HG03280 (cell line): ENCODE data around the gene SIGLEC12.

Experiments
- ATAC-seq: cut with Tn5 transposase; IDR thresholded peaks from one replicate; pipeline ENCODE4 v1.9.1; 2021; ENCODE audit warnings: mild to moderate bottlenecking, moderate library complexity; ENCODE audit not compliant: unreplicated experiment

Gene SIGLEC12

GRCh38 chr19:51501594-51502263 lies at the start of gene SIGLEC12:
Gene SIGLEC12, minus strand, starts transcription at chr19:51501800. Its CDS starts 67 bp downstream, at chr19:51501733.
- ATAC-seq, result no peak

DNA sequence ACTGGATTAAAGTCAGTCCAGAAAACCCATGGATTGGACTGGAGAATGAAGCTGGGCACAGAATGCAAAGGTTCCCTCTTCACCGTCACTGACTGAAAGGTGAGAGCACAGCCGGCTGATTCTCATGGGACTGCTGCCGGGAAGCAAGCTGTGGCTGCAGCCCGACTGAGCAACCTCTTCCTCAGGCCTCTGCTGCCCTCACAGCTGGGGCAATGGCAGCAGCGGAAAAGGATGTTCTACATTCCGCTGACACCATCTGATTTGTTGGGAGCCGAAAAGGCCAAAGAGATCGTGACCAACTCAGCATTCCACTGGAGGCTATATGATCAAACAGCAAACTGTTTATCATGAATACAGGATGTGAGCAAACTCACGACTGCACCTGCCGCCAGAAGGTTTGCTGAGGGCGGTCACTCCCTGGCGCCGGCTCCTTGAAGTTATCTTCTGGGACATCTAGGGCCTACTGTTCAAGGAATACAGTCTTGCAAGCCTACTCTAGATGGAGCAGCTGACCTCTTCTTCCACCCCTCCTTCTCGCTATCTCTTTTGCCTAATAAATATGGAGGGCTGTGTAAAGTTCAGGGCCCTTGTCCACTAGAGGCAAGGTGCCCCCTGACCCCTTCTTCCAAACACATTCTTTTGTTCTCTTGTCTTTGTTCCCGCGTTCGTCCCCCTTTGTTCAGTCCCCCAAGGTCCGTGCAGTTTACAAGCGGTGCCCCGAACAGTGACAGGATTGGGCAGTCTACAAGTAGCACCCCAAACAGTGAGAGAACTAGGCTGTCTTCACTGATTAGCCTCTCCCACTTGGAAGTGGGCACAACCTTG lies 49.5 kb upstream of the SIGLEC12 start:
- ATAC-seq, result no peak

GRCh38 chr19:51549533-51550324 lies 48.1 kb upstream of the SIGLEC12 start:
- no peak for ATAC-seq

DNA sequence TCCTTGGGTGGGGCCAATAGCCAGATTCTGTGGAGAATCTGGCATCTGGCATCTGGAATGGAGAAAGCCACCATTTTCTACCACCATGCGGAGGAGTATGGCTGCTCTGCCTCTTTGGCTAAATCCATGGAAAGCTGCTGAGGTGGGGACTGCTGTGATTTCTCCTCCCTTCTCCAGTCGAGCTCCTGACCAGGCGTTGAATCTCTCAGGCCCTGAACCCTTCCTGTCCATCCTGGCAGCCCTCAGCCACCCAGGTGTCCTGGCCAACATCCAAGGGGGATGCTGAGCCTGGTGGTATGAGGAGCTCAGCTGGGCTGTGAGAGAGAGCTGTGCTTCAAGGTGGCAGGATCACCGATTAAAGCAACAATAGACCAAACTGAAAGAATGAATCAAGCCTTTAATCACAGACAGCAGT lies 47.3 kb upstream of the SIGLEC12 start:
- ATAC-seq, result no peak

GRCh38 chr19:51548213-51548651 lies 46.6 kb upstream of the SIGLEC12 start:
- no peak for ATAC-seq

- ATAC-seq, result no peak
Observed at GRCh38 chr19:51547397-51548212, 46.0 kb upstream of the SIGLEC12 start.

GRCh38 chr19:51546650-51547396 lies 45.2 kb upstream of the SIGLEC12 start:
- ATAC-seq, result no peak

DNA sequence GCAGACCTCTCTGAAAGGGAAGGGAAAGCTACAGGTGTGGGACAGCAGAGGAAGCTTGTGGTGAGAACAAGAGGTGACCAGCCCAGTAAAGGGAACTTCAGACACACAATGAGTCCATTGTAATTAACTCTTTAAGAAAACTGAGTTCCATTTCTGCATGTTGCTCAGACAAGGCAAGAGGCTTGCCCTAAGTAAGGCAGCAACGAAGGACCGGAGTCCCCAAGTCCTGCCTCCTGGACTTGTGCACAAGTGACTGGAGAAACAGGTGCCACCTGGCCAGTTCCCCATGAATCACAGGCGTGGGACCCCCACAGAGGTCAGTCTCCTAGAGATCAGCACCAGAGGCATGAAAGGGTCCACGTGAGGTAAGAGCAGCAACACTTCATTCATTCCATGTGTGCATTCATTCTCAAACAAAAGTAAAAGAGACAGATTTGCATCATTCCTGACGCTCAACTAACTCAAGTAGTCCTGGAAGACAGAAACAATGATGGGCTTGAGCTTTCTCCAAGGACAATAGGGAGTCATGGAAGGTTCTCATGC lies 44.6 kb upstream of the SIGLEC12 start:
- no peak for ATAC-seq

DNA sequence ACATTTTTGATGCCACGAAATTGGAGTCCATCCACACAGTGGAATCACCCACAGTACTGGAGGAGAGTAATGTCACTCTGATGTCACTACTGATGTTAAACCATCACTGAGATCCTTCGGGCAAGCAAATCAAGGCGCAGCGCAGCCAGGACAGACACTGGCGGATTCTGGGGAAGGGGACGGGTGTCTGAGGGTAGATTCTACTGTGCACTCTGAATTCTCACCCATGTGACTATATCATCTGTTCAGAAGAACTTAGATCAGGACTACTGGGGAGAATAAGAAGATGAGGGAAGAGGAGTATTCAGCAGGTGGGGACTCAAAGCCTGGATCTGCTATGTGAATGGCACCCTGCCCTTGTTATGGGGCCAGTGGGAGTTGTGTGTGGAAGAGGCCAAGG lies 42.4 kb upstream of the SIGLEC12 start:
- ATAC-seq, result no peak

DNA sequence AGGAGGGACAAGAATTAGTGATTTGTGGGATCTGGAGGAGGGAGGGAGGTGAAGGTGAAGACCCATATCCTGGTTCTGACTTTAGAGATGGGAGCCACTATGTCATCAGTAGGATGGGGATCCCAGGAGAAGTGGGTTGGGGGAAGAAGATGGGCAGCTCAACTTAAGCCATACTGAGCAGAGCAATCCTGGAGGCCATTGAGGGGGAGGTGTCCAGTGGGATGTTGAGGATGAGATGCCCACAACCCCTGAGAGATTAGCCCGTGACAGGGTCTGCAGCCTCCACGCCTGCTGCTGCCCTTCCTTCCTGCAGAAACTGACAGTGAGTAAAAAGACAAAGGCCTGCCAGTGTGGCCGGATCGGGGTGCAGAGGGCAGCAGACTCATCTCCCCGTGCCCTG lies 41.1 kb upstream of the SIGLEC12 start:
- ATAC-seq, result no peak

- no peak for ATAC-seq
Observed at GRCh38 chr19:51541458-51542357, 40.1 kb upstream of the SIGLEC12 start.

DNA sequence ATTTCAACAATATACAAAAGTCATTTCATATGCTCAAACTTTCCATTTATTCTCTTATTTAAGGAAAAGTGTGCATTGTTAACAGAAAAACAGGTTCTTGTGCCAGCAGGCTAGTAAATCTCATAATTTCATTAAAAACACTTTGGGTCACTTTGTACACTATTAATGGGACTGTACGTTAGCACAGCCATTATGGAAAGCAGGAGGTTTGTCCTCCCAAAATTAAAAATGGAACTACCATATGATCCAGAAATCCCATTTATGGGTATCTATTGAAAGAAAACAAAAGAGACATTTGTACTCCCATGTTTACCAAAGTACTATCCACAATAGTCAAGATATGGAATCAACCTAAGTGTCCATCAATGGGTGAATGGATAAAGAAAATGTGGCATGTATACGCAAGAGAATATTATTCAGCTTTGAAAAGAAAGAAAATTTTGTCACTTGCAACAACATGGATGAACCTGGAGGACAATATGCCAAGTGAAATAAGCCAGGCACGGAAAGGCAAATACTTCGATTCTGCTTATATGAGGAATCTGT lies 38.3 kb upstream of the SIGLEC12 start:
- ATAC-seq, result no peak

DNA sequence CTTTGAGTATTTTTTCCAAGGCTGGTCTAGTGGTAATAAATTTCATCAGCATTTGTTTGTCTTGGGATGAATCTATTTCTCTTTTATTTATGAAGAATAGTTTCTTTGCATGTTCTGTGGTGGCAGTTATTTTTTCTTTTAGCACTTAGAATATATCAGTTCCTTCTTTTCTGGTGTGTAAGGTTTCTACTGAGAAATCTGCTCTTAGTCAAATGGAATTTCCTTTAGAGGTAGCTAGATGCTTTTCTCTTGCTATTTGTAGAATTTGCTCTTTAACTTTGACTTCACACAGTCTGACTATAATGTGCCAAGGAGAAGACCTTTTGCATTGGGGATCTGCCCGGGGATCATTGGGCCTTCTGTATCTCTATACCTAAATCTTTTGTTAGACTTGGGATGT lies 33.9 kb upstream of the SIGLEC12 start:
- ATAC-seq, result no peak

DNA sequence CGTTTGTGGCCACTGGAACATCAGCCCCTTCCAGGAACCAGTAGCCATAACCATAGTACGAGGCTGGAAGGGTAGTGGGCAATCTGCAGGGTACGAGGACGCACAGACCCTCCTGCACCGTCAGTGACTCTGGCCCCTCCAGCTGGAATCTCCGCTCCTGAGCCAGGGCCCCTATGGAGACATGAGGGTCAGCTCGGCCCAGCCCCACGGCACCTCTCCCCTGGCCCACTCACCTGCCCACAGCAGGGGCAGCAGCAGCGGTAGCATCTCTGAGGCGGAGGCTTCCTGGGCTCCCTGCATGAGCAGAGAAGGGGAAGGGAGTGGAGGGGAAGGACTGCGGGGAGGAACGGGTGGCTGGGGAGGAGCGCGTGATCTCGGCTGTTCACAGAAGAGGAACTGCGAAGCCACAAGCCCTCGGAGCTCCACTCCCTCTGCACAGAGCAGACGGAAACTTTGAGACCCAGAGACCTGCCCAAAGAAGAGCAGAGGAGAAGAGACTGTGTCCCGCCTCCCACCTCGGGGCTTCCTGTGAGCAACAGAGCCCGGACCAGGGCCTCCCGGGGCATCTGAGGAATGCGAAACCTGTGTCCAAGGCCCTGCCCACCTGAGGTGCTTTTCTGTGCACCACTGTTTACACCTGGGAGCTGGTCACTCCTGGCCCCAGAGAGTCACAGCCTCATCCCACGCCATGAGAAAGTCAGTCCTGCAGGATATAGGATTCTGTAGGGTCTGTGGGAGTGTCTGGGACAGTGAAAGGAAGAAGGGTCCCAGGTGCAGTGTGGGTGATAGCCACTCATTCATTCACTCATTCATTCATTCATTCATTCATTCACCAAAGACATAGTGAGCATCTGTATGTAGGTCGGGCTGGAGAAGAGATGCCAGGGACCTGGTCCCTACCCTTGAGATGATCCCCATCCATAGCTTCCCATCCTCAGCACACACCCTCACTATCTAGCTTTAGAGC lies 30.0 kb upstream of the SIGLEC12 start, which contains the start of gene SIGLEC6:
Gene SIGLEC6 (minus strand): TSS at position 322 of the 967 bp plus-strand sequence. CDS start 22 bp downstream, at position 300.
- no peak for ATAC-seq

DNA sequence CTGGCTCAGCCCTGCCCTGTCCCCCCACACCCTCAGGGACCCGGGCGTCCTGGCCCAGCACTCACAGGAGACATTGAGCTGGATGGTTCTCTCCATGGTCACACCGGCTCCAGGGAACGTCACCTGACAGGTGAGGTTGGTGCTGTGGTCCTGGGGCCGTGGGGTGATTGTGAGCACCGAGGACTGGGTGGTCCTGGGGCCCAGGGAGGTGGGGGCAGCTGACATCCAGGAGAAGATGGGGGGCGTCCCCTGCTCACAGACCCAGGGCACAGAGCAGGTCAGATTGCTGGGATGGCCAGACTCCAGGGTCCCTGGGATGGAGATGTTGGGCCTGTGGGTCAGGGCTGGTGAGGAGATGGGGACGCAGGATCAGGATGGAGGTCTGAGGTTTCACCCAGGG lies 29.0 kb upstream of the SIGLEC12 start:
- no peak for ATAC-seq

DNA sequence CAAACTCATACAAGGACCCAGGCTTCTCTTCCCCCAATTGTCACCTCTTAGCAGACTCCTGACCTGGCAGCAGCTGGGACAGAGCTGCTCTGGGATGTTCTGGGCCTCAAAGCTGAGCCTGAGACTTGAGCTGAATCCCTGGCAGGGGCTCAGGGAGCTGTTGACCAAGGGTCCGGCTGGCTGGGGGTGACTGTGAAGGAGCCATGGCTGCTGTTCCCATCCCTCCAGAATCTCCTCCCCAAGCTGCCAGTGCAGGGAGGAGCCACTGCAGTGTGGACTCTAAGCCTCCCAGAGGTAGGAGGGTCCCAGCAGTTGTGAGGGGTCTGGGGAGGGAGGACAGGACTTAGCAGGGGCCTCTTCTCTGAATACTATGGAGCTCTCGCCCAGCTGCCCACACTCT lies 27.7 kb upstream of the SIGLEC12 start:
- no peak for ATAC-seq

DNA sequence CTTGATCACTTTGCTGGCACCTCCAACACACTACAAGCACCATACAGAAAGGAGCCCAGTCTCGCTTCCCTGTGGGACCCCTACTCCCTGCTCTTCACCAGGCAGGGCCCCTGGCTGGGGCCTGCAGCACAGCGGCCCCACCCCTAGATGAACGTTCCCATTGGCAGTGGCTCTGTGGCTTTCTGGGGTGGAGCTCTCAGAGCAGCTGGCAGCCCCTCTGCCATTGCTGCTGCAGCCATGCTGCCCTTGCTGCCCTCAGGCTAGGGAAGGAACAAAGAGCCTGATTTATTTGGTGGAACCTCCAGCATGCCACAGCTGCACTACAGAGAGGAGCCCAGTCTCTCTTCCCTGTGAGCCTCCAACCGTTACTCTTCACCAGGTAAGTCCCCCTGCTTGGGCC lies 24.1 kb upstream of the SIGLEC12 start:
- no peak for ATAC-seq
